Activated T-cell treated with anti-CD3 and anti-CD28 coated beads, Interleukin-2, amount 50 U/mL, for 1 hour (primary cell): Measurements from ENCODE around the gene ZNF8.
A peak's percentile ranks its signal among the peaks of the same experiment; 100 is the strongest.
"Not testable (repeated sequence)": the region's sequence is repeated elsewhere in the genome, so short reads cannot be mapped to it uniquely, and the experiment has no call there.

Experiments
- DNase-seq: peaks from one replicate; pipeline ENCODE4 v3.0.0-alpha.2; 2020

ZNF8 gene

GRCh38 chr19:58278541-58279041 is at the start of gene ZNF8:
ZNF8 (plus strand) TSS chr19:58278955; CDS start chr19:58279082, 127 bp downstream.
- DNase-seq, result peak; percentile 97

- DNase-seq, result peak; percentile 38
These were observed 49.5 kb upstream of the ZNF8 start for GRCh38 chr19:58229255-58229639.

- DNase-seq, result no peak
These were observed 41.4 kb upstream of the ZNF8 start for GRCh38 chr19:58237324-58237723.

- DNase-seq, result no peak
These were observed 35.4 kb upstream of the ZNF8 start for GRCh38 chr19:58243351-58243750.

- DNase-seq, result no peak
These were observed 29.9 kb upstream of the ZNF8 start for GRCh38 chr19:58248886-58249285.

GRCh38 chr19:58252102-58252685 is 26.6 kb upstream of the ZNF8 start:
- DNase-seq, result no peak

- DNase-seq, result not testable (repeated sequence)
These were observed 20.5 kb upstream of the ZNF8 start for GRCh38 chr19:58258259-58258658.

GRCh38 chr19:58261600-58261967 is 17.2 kb upstream of the ZNF8 start:
- no peak for DNase-seq

GRCh38 chr19:58261968-58262921 is 16.5 kb upstream of the ZNF8 start:
- no peak for DNase-seq

GRCh38 chr19:58262922-58263296 is 15.8 kb upstream of the ZNF8 start:
- DNase-seq, result no peak

GRCh38 chr19:58265100-58265499 is 13.7 kb upstream of the ZNF8 start:
- DNase-seq, result no peak

GRCh38 chr19:58268344-58268743 is 10.4 kb upstream of the ZNF8 start:
- DNase-seq, result no peak

GRCh38 chr19:58274771-58275201 is 4.0 kb upstream of the ZNF8 start:
- DNase-seq, result no peak

- DNase-seq, result no peak
These were observed 3.2 kb upstream of the ZNF8 start for GRCh38 chr19:58275564-58275963.

GRCh38 chr19:58277197-58277596 is 1.6 kb upstream of the ZNF8 start:
- DNase-seq, result no peak

GRCh38 chr19:58277748-58278540 is 811 bp upstream of the ZNF8 start:
- DNase-seq, result no peak

GRCh38 chr19:58279042-58279924 is 528 bp downstream of the ZNF8 start:
- no peak for DNase-seq

- DNase-seq, result no peak
These were observed 1.2 kb downstream of the ZNF8 start for GRCh38 chr19:58279925-58280316.

GRCh38 chr19:58284199-58284598 is 5.4 kb downstream of the ZNF8 start:
- no peak for DNase-seq

GRCh38 chr19:58291943-58292342 is 13.2 kb downstream of the ZNF8 start:
- DNase-seq, result no peak

- DNase-seq, result no peak
These were observed 16.1 kb downstream of the ZNF8 start for GRCh38 chr19:58294743-58295374.

GRCh38 chr19:58296104-58296503 is 17.3 kb downstream of the ZNF8 start:
- DNase-seq, result no peak
